Sigmoid colon (tissue), 7 donors: ENCODE data around the gene RBM15. TPM values are rescaled to one million over a fixed set of nuclear protein-coding genes. Genes with fewer than 3 reads are reported as not detected.

Experiments
- DNase-seq: peaks from one replicate; pipeline ENCODE4 v3.0.0-alpha.2; 2019
- H3K27ac ChIP-seq, 4 donors: fragments of 200-600 bp; sonication (generic); one replicate each; pipeline ENCODE4 v1.5.1; 2016 to 2019; ENCODE audit warnings: mild to moderate bottlenecking in 1 of 4
- H3K27me3 ChIP-seq, 3 donors: fragments of 200-600 bp; sonication (generic); one replicate each; pipeline ENCODE4 v1.5.1; 2019; ENCODE audit warnings: mild to moderate bottlenecking in 1 of 3
- H3K36me3 ChIP-seq, 4 donors: fragments of 200-600 bp; sonication (generic); one replicate each; pipeline ENCODE4 v1.5.1; 2016 to 2019
- H3K4me1 ChIP-seq, 4 donors: fragments of 200-600 bp; sonication (generic); one replicate each; pipeline ENCODE4 v1.5.1; 2017 to 2019
- H3K4me3 ChIP-seq, 4 donors: fragments of 200-600 bp; sonication (generic); one replicate each; pipeline ENCODE4 v1.5.1; 2017 to 2019; ENCODE audit warnings: mild to moderate bottlenecking in 2 of 4, moderate library complexity in 1 of 4
- H3K9me3 ChIP-seq, 4 donors: fragments of 200-600 bp in 3 of 4; sonication (generic) in 3 of 4; one replicate each; pipeline versions ENCODE4 v1.5.1 to v1.6.1; 2013 to 2019
- EP300 ChIP-seq, 4 donors: sonication (generic); formaldehyde crosslinking; IDR thresholded peaks; one replicate each; pipeline ENCODE4 v1.6.1; 2017; ENCODE audit warnings: antibody characterized with exemption in 4 of 4
- POLR2A ChIP-seq, 2 donors: fragments of 450-650 bp; IDR thresholded peaks; one replicate each; pipeline ENCODE4 v1.6.1; 2016; ENCODE audit warnings: antibody characterized with exemption in 2 of 2, mild to moderate bottlenecking in 2 of 2, moderate library complexity in 2 of 2
- POLR2AphosphoS5 ChIP-seq, 4 donors: sonication (generic); formaldehyde crosslinking; IDR thresholded peaks; one replicate each; pipeline ENCODE4 v1.6.1; 2017; ENCODE audit warnings: antibody characterized with exemption in 4 of 4
- WGBS, 2 donors: extraction: QIAGEN DNeasy Blood & Tissue Kit; methylation state at CpG; one replicate each; pipeline ENCODE4 v1.1.7; 2013; 5-methylcytosine and 5-hydroxymethylcytosine counted together
- intact Hi-C: fragments of 100-400 bp; cut with DNase I; formaldehyde crosslinking; loops from one replicate; pipeline ENCODE4 v1.15.1; 2023
- polyA plus RNA-seq, 3 donors: library from polyadenylated mRNA; stranded (reverse); fragments of 200-250 nt; gene quantifications; one replicate each; pipeline ENCODE4 v1.2.3, GENCODE V29; 2013
- total RNA-seq, 4 donors: library from RNA; depleted of rRNA; stranded (reverse); fragments of >200 nt; gene quantifications; one replicate each; pipeline ENCODE4 v1.1.0, GENCODE V29; 2016
- TF ChIP-seq, protein P1 (sequence below), 4 experiments: fragments of 450-650 bp in 3 of 4; fragments of 200-600 bp in 1 of 4; IDR thresholded peaks; one replicate each; pipeline ENCODE4 v1.5.1; 2016 to 2019; ENCODE audit warnings: antibody characterized with exemption in 4 of 4, mild to moderate bottlenecking in 3 of 4, moderate library complexity in 2 of 4
- donor health status: healthy with polysubstance abuse.
- donor health status: Bipolar disorder and iron deficiency.
- donor health status: healthy.

The RBM15 gene
- total and polyA plus RNA-seq, 7 donors = 1.8 to 32.1 (median 23.2) TPM

GRCh38 chr1:110328274-110328673 is 10.9 kb upstream of the RBM15 start:
- Histone ChIP-seq H3K9me3 (no peaks in the 10 kb centered on the region), H3K4me3 (no peak overlapping the region), H3K27ac (no peak overlapping the region), H3K36me3 (no peaks in the 10 kb centered on the region), H3K27me3 (no peaks in the 10 kb centered on the region), H3K4me1 (no peaks in the 10 kb centered on the region)
- intact Hi-C loops = no loop called here
- TF ChIP-seq EP300 (IDR thresholded peaks at IDR 0.05) (no peak), POLR2A (IDR thresholded peaks at IDR 0.05) (no peak), POLR2AphosphoS5 (IDR thresholded peaks at IDR 0.05) (no peak)
- TF ChIP-seq, protein P1, sequence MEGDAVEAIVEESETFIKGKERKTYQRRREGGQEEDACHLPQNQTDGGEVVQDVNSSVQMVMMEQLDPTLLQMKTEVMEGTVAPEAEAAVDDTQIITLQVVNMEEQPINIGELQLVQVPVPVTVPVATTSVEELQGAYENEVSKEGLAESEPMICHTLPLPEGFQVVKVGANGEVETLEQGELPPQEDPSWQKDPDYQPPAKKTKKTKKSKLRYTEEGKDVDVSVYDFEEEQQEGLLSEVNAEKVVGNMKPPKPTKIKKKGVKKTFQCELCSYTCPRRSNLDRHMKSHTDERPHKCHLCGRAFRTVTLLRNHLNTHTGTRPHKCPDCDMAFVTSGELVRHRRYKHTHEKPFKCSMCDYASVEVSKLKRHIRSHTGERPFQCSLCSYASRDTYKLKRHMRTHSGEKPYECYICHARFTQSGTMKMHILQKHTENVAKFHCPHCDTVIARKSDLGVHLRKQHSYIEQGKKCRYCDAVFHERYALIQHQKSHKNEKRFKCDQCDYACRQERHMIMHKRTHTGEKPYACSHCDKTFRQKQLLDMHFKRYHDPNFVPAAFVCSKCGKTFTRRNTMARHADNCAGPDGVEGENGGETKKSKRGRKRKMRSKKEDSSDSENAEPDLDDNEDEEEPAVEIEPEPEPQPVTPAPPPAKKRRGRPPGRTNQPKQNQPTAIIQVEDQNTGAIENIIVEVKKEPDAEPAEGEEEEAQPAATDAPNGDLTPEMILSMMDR (IDR thresholded peaks at IDR 0.05) = no peak
- no peak for DNase-seq

- Histone ChIP-seq H3K27ac (no peak overlapping the region), H3K4me1 (no peaks in the 10 kb centered on the region), H3K27me3 (no peaks in the 10 kb centered on the region), H3K9me3 (no peaks in the 10 kb centered on the region), H3K36me3 (no peaks in the 10 kb centered on the region), H3K4me3 (no peak overlapping the region)
- intact Hi-C loops = no loop called here
- WGBS, 2 donors = 97% methylated on average over 3 of the region's 3 CpGs
- no peak for DNase-seq
- TF ChIP-seq, protein P1 (IDR thresholded peaks at IDR 0.05) = no peak
- TF ChIP-seq POLR2A (IDR thresholded peaks at IDR 0.05) (no peak), EP300 (IDR thresholded peaks at IDR 0.05) (no peak), POLR2AphosphoS5 (IDR thresholded peaks at IDR 0.05) (no peak)
These were observed 10.5 kb upstream of the RBM15 start for GRCh38 chr1:110328700-110329099.

- intact Hi-C loops = no loop called here
- no peak overlapping the region for H3K4me3 ChIP-seq
- no peaks in the 10 kb centered on the region for H3K36me3 ChIP-seq
- H3K27me3 ChIP-seq = no peaks in the 10 kb centered on the region
- no peak for DNase-seq
- peaks cover 0 to 15% (median 15%) of the 10 kb centered on the region in 4 donors for H3K4me1 ChIP-seq
- 95 to 97% methylated on average over 1 of the region's 1 CpG for WGBS, 2 donors
- H3K9me3 ChIP-seq = no peaks in the 10 kb centered on the region
- no peak overlapping the region for H3K27ac ChIP-seq
- TF ChIP-seq POLR2AphosphoS5 (IDR thresholded peaks at IDR 0.05) (no peak), POLR2A (IDR thresholded peaks at IDR 0.05) (no peak), EP300 (IDR thresholded peaks at IDR 0.05) (no peak)
- TF ChIP-seq, protein P1 (IDR thresholded peaks at IDR 0.05) = no peak
These were observed 3.9 kb upstream of the RBM15 start for GRCh38 chr1:110335265-110335664.

DNA sequence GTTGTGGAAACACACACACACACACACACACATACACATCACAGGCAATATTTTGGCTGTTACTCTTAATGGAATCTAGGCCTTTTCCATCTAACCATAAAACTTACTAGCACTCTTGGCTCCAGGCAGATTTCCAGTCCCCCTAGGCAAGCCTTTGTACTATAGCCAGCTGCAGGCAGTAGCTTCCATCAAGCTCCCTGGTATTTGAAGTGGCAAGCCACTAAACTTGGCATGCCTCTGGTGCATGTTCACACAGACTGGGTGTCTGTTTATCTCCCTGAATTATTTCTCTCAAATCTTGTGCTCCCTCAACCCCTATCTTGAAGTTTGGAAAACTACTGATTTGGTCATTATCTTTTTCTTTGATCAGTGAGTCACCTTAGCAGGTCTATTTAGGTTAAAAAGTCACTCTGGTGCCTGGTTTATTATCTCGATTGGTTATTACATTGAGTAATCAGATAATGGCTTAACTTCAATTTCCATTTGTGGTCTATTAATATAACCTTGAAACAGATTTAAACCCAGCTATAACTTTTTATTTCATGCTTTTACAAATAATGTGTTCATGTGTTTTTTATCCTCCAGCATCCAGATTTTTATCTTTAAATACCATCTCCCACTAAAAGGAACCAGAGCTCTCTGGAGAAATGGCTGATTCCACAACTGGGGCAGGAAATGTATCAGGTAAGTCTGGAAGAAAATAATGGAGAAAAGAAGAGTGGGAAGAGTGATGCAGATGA is 2.7 kb upstream of the RBM15 start:
- peaks cover 0 to 6% (median 3%) of the 10 kb centered on the region in 4 donors for H3K36me3 ChIP-seq
- DNase-seq = no peak
- no peak for TF ChIP-seq POLR2A (IDR thresholded peaks at IDR 0.05)
- 14 to 58% methylated on average over 1 of the region's 1 CpG for WGBS, 2 donors
- no peaks in the 10 kb centered on the region for H3K9me3 ChIP-seq
- no peak overlapping the region for H3K4me3 ChIP-seq
- no peaks in the 10 kb centered on the region for H3K27me3 ChIP-seq
- intact Hi-C loops = no loop called here
- peak overlapping the region in 1 of 4 donors; percentile 98 for H3K27ac ChIP-seq
- H3K4me1 ChIP-seq = peaks cover 0 to 27% (median 27%) of the 10 kb centered on the region in 4 donors

- peak overlapping the region; percentile 95 to 98 (median 97) for H3K27ac ChIP-seq
- peak overlapping the region; percentile 65 to 95 (median 77) for H3K4me3 ChIP-seq
- peaks cover 0 to 41% (median 40%) of the 10 kb centered on the region in 4 donors for H3K4me1 ChIP-seq
- intact Hi-C loops = no loop called here
- TF ChIP-seq, protein P1 (IDR thresholded peaks at IDR 0.05) = no peak
- TF ChIP-seq POLR2AphosphoS5 (IDR thresholded peaks at IDR 0.05) (no peak), EP300 (IDR thresholded peaks at IDR 0.05) (no peak), POLR2A (IDR thresholded peaks at IDR 0.05) (no peak)
- 0 to 1% methylated on average over 36 of the region's 36 CpGs for WGBS, 2 donors
- no peaks in the 10 kb centered on the region for H3K9me3 ChIP-seq
- peak; percentile 78 for DNase-seq
- no peaks in the 10 kb centered on the region for H3K27me3 ChIP-seq
- peaks cover 0 to 17% (median 3%) of the 10 kb centered on the region in 4 donors for H3K36me3 ChIP-seq
These were observed 1.4 kb upstream of the RBM15 start for GRCh38 chr1:110337704-110338308.
